ENCODE measurements around the gene ULK1.

DNA sequence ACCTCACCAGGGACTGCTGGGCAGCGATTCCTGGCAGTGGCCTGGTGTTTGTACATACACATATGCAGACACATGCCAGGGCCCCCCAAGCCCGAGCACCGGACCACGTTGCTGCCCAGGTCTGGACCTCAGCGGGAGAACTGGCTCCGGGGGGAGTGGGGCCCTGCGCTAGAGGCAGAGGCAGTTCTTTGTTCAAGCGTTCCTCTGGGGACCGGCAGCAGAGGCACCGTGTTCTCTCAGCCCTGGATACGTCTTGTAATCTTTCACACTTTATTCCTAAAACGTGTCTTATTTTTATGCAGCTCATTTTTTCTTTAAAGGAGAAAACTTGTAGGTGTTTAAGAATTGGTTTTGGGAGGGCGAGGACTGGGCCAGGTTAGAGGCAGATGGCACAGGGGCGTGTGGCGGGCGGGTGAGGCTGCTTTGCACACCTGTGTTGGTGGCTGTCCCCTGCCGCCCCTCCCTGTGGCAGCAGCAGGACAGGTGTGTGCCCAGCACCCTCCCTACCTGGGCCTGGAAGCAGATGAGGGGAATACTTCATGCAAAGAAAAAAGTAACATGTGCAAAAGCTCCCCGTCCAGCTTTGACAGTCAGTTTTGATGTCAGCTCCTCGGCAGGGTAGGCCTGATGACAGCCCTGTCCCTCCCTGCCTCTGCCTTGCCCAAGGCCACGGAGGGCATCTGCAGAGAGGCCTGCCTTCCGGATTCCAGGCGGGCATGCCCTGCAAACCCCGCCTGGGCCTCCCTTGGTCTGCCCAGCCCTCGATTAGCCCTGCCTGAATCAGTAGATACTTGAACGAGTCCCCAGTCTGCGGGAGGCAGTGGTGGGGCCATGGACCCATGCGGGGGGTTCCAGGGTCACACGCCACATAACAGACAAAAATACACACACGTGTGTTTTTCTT is 27.7 kb downstream of the ULK1 start:
- TF ChIP-seq, protein P1, sequence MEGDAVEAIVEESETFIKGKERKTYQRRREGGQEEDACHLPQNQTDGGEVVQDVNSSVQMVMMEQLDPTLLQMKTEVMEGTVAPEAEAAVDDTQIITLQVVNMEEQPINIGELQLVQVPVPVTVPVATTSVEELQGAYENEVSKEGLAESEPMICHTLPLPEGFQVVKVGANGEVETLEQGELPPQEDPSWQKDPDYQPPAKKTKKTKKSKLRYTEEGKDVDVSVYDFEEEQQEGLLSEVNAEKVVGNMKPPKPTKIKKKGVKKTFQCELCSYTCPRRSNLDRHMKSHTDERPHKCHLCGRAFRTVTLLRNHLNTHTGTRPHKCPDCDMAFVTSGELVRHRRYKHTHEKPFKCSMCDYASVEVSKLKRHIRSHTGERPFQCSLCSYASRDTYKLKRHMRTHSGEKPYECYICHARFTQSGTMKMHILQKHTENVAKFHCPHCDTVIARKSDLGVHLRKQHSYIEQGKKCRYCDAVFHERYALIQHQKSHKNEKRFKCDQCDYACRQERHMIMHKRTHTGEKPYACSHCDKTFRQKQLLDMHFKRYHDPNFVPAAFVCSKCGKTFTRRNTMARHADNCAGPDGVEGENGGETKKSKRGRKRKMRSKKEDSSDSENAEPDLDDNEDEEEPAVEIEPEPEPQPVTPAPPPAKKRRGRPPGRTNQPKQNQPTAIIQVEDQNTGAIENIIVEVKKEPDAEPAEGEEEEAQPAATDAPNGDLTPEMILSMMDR (IDR thresholded peaks at IDR 0.05), result no peak
- no peak for TF ChIP-seq POLR2A (IDR thresholded peaks at IDR 0.05)

Data from uterus (tissue), 2 donors.